ENCODE measurements around the gene PTPRN2. TPM values are rescaled to one million over a fixed set of nuclear protein-coding genes. Genes with fewer than 3 reads are reported as not detected.
"Not testable (repeated sequence)": the region's sequence is repeated elsewhere in the genome, so short reads cannot be mapped to it uniquely, and the experiment has no call there.

PTPRN2 gene
- total RNA-seq, 1 experiment from 2014 or later, result 1.2 TPM

DNA sequence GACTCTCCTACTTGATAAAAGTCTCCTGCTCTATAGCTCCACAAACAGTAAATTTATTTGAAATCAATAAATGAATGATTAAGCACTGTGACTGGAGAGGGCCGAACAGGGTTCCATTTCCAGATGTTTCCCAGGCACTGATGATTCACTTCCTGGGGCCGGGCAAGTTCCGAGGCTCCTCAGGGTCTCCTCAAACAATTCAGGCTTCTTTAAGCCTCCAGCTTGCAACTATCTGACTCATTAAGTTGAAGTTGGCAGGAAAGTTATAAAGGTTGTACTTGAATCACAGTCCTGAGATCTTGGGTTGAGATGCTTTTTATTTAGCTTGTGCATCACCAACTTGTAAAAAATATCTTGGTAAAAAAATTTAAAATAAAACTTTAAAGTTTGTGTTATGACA is 637.9 kb downstream of the PTPRN2 start:
- H3K4me3 ChIP-seq, result no peak overlapping the region
- H3K9me3 ChIP-seq (replicated peaks), result peaks cover 5% of the 10 kb centered on the region
- no peak overlapping the region for H3K27ac ChIP-seq
- no peaks in the 10 kb centered on the region for H3K4me1 ChIP-seq (replicated peaks)
- no peaks in the 10 kb centered on the region for H3K27me3 ChIP-seq (replicated peaks)
- DNase-seq (ENCODE audit: low read depth in 1 of 2, low spot score in 2 of 2), result no peak
- no peaks in the 10 kb centered on the region for H3K36me3 ChIP-seq

DNA sequence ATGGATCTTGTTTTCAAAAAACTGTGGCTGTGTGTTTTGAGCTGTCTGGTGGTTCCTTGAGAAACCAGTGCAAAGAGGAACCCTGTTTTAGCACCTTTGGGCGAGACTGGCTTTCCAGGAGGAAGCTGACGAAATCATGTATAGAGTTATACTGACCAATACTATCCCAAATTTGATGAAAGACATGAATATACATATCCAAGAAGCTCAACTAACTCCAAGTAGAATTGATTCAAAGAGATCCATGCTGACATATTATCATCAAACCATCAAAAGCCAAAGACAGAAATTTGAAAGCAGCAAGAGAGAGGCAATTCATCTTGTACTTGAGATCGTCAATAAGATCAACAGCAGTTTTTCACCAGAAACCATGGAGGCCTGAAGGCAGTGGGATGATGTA is 640.1 kb downstream of the PTPRN2 start:
- DNase-seq (ENCODE audit: low read depth in 1 of 2, low spot score in 2 of 2), result no peak
- H3K36me3 ChIP-seq, result no peaks in the 10 kb centered on the region
- no peaks in the 10 kb centered on the region for H3K27me3 ChIP-seq (replicated peaks)
- H3K27ac ChIP-seq, result no peak overlapping the region
- H3K9me3 ChIP-seq (replicated peaks), result peaks cover 14% of the 10 kb centered on the region
- H3K4me1 ChIP-seq (replicated peaks), result no peaks in the 10 kb centered on the region
- no peak overlapping the region for H3K4me3 ChIP-seq

DNA sequence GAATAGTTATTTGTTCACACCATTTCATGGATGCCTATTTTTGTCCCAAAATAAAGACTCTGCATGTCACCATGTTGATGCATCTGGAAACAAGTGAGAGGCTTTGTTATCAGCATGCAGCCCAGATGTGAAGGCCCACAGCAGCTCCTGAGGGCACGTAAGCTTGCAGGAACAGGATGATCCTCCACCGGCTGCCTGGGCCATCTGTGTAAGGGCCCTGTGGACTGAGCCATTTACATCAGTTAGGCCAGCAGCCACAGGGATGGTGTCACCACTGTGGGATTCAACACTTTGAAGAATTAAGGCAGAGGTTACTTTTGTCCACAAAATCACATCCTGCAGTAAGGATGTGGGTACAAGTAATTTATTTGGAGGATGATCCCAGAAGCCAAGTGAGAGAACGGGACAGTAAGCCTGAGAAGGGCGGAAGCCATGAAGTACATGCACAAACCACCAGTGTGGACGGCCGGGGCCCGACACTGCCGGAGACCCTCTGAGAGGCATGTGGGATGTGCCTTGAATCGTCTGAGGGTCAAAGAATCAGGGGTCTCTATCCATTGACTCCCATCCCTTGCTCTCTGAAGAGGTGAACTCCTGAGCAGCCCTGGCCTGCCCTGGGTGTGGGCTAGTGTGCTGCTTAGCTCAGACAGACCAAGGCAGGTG is 641.1 kb downstream of the PTPRN2 start:
- H3K27me3 ChIP-seq (replicated peaks), result no peaks in the 10 kb centered on the region
- H3K36me3 ChIP-seq, result no peaks in the 10 kb centered on the region
- H3K4me1 ChIP-seq (replicated peaks), result no peaks in the 10 kb centered on the region
- no peak overlapping the region for H3K27ac ChIP-seq
- DNase-seq (ENCODE audit: low read depth in 1 of 2, low spot score in 2 of 2), result no peak
- no peak overlapping the region for H3K4me3 ChIP-seq
- H3K9me3 ChIP-seq (replicated peaks), result peaks cover 14% of the 10 kb centered on the region

DNA sequence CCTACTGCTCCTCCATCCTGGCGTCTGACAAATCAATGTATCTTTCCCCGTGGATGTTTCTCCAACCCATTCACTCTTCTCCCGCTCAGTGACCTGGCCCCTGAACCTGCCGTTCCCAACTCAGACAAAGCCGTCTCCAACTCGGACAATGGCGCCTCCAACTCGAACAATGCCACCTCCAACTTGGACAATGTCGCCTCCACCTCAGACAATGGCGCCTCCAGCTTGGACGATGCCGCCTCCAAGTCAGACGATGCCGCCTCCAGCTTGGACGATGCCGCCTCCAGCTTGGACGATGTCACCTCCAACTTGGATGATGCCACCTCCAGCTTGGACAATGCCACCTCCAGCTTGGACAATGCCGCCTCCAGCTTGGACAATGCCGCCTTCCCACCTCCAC is 642.2 kb downstream of the PTPRN2 start:
- no peaks in the 10 kb centered on the region for H3K4me1 ChIP-seq (replicated peaks)
- no peak overlapping the region for H3K4me3 ChIP-seq
- H3K36me3 ChIP-seq, result no peaks in the 10 kb centered on the region
- no peak overlapping the region for H3K27ac ChIP-seq
- H3K9me3 ChIP-seq (replicated peaks), result peaks cover 14% of the 10 kb centered on the region
- DNase-seq (ENCODE audit: low read depth in 1 of 2, low spot score in 2 of 2), result no peak
- H3K27me3 ChIP-seq (replicated peaks), result no peaks in the 10 kb centered on the region

DNA sequence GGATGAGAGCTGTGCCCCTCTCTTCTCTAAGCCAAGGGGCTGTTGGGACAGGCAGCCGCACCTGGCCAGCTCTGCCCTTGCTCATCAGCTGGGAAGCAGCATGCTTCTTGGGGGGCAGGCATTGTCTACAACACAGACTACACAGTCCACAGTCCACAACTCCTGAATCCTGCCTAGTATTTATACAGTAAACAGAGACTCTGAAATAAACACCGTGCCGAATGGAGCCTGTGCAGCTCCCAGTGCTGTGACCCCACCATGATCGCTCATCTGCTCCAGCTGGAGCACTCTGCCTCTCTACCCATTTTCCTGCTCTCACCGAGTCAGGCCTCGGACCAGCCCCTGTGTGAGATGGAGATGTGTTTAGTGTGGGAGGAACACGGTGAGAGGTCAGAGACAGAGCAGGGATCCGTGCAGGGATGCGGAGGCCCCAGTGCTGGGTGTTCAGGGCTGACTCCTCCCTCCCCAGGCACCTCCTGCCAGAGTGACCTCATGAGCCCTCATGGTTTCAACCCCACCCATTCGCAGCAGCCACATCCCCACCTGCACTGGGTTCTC is 642.8 kb downstream of the PTPRN2 start:
- Histone ChIP-seq H3K36me3 (no peaks in the 10 kb centered on the region), H3K27me3 (replicated peaks) (no peaks in the 10 kb centered on the region), H3K4me1 (replicated peaks) (no peaks in the 10 kb centered on the region), H3K4me3 (no peak overlapping the region), H3K27ac (no peak overlapping the region), H3K9me3 (replicated peaks) (peaks cover 14% of the 10 kb centered on the region)
- DNase-seq (ENCODE audit: low read depth in 1 of 2, low spot score in 2 of 2), result no peak

DNA sequence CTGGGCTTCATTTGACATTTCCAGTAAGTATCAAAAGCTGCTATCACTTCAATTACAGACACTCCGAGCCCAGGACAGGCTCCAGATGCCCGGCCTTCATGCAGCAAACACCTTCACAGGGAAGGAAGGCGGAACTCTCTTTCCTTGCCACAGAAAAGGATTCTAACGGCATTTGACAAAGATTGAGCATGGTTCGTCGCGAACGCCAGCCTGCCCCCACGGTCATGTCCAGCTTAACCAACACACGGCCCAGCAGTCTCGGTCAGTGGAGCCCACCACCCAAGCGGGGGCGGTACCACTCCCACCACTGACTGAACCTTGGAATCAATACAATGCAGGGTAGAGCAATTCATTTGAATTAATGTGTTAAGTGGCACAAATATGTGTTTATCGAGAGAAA is 643.6 kb downstream of the PTPRN2 start:
- Histone ChIP-seq H3K4me3 (no peak overlapping the region), H3K27me3 (replicated peaks) (no peaks in the 10 kb centered on the region), H3K9me3 (replicated peaks) (peaks cover 14% of the 10 kb centered on the region), H3K4me1 (replicated peaks) (no peaks in the 10 kb centered on the region), H3K36me3 (no peaks in the 10 kb centered on the region), H3K27ac (no peak overlapping the region)
- DNase-seq (ENCODE audit: low read depth in 1 of 2, low spot score in 2 of 2), result no peak

DNA sequence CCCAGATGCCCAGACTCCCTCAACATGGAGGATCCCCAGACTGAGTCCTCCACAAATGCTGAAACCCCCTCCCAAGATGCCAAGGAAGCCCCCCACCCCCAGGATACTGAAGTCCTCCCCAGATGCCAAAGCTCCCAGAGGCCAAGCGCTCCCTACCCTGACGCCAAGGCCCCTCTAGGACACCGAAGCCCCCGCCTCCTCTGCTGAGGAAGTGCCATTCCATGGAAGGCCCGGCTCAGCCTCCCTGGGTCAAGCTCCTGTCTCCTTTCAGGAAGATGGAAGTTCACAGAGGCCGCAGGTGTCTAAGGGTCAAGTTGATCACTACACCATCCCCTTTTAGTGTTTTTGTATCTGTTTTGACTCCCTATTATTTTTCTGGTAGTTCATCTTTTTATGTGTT is 644.1 kb downstream of the PTPRN2 start:
- no peak overlapping the region for H3K27ac ChIP-seq
- peaks cover 14% of the 10 kb centered on the region for H3K9me3 ChIP-seq (replicated peaks)
- H3K36me3 ChIP-seq, result no peaks in the 10 kb centered on the region
- no peak for DNase-seq (ENCODE audit: low read depth in 1 of 2, low spot score in 2 of 2)
- H3K4me3 ChIP-seq, result no peak overlapping the region
- H3K4me1 ChIP-seq (replicated peaks), result no peaks in the 10 kb centered on the region
- H3K27me3 ChIP-seq (replicated peaks), result no peaks in the 10 kb centered on the region

DNA sequence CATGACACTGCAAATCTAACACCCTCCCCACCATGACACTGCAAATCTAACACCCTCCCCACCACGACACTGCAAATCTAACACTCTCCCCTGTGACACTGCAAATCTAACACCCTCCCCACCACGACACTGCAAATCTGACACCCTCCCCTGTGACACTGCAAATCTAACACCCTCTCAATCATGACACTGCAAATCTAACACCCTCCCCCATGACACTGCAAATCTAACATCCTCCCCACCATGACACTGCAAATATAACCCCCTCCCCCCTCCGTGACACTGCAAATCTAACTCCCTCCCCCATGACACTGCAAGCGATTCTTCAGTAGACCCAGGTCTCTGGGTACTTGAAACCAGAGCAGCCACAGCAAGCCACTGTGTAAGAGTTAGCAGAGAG is 646.4 kb downstream of the PTPRN2 start:
- H3K27me3 ChIP-seq (replicated peaks), result no peaks in the 10 kb centered on the region
- no peaks in the 10 kb centered on the region for H3K36me3 ChIP-seq
- H3K4me3 ChIP-seq, result no peak overlapping the region
- no peak overlapping the region for H3K27ac ChIP-seq
- no peak for DNase-seq (ENCODE audit: low read depth in 1 of 2, low spot score in 2 of 2)
- H3K9me3 ChIP-seq (replicated peaks), result peaks cover 12% of the 10 kb centered on the region
- no peaks in the 10 kb centered on the region for H3K4me1 ChIP-seq (replicated peaks)

DNA sequence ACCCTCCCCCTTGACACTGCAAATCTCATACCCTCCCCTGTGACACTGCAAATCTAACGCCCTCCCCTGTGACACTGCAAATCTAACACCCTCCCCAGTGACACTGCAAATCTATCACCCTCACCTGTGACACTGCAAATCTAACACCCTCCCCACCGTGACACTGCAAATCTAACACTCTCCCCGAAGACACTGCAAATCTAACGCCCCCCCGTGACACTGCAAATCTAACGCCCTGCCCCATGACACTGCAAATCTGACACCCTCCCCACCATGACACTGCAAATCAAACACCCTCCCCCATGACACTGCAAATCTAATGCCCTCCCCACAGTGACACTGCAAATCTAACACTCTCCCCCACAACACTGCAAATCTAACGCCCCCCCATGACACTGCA is 647.1 kb downstream of the PTPRN2 start:
- Histone ChIP-seq H3K36me3 (no peaks in the 10 kb centered on the region), H3K27me3 (replicated peaks) (no peaks in the 10 kb centered on the region), H3K4me3 (no peak overlapping the region), H3K27ac (no peak overlapping the region), H3K4me1 (replicated peaks) (no peaks in the 10 kb centered on the region), H3K9me3 (replicated peaks) (peaks cover 12% of the 10 kb centered on the region)
- no peak for DNase-seq (ENCODE audit: low read depth in 1 of 2, low spot score in 2 of 2)

DNA sequence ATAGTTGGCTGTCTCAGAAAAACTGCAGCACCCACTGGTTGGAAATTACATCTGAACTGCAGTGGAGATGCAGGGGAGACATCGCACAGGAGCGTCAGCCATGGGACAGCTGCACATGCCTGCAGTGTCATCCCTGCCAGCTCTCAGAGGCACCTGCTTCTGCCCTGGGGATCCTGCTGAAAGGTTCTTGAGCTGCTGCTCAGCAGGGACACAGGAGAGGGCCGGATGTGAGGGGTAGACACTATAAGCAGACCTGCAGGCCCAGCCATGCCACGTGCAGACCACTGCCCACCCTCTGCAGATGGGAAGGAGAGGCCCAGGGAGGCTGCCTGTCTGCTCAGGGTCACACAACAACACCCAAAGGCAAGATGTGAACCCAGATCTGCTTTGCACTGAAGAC is 649.4 kb downstream of the PTPRN2 start:
- Histone ChIP-seq H3K36me3 (no peaks in the 10 kb centered on the region), H3K27ac (no peak overlapping the region), H3K4me3 (no peak overlapping the region), H3K4me1 (replicated peaks) (no peaks in the 10 kb centered on the region), H3K27me3 (replicated peaks) (no peaks in the 10 kb centered on the region), H3K9me3 (replicated peaks) (peaks cover 5% of the 10 kb centered on the region; the same call in 1 of the 2 replicates)
- DNase-seq (ENCODE audit: low read depth in 1 of 2, low spot score in 2 of 2), result no peak

DNA sequence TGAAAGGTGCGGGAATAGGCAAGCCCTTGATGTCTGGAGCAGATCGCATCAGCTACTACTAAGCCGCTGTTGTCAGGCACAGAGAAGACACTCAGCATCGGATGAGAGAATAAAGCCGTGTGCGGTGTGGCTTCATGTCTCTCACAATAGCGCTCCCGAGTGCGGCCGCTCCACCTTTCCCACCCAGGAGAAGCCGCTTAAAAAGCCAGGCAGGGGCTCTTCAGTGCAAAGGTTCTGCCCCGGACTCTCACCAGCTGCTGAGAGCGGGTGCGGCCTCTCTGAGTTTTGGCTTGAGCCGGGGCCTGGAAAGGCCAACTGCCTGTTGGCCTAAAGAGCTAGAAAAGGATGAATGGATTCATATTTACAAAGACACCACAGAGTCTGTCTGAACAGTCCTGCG is 650.2 kb downstream of the PTPRN2 start:
- H3K9me3 ChIP-seq (replicated peaks), result peaks cover 5% of the 10 kb centered on the region

DNA sequence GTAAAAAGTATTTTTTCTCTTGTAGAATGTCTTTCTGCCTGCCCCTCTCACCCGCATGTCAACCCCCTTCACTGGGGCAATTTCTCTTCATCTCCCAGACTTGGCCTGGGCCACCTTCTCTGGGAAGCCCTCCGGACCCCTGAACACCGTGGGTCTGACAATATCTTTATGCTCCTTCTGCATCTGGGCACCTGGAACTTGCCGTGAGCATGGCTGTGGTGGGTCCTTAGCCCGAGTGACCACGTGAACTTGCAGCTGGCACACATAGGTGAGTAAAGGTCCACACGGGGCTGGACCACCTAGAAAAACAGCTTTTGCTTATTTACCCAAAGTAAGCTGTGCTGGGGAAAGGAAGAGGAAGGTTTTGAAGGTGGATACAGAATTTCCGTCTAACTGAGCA is 650.6 kb downstream of the PTPRN2 start:
- H3K4me1 ChIP-seq (replicated peaks), result no peaks in the 10 kb centered on the region
- no peak overlapping the region for H3K4me3 ChIP-seq
- no peak for DNase-seq (ENCODE audit: low read depth in 1 of 2, low spot score in 2 of 2)
- H3K9me3 ChIP-seq (replicated peaks), result peaks cover 9% of the 10 kb centered on the region
- H3K27me3 ChIP-seq (replicated peaks), result no peaks in the 10 kb centered on the region
- no peaks in the 10 kb centered on the region for H3K36me3 ChIP-seq
- H3K27ac ChIP-seq, result no peak overlapping the region

More for the DNA sequence above, 650.2 kb downstream of the PTPRN2 start:
- H3K27me3 ChIP-seq (replicated peaks), result no peaks in the 10 kb centered on the region
- no peaks in the 10 kb centered on the region for H3K4me1 ChIP-seq (replicated peaks)
- H3K27ac ChIP-seq, result no peak overlapping the region
- DNase-seq (ENCODE audit: low read depth in 1 of 2, low spot score in 2 of 2), result no peak
- H3K36me3 ChIP-seq, result no peaks in the 10 kb centered on the region
- H3K4me3 ChIP-seq, result no peak overlapping the region

DNA sequence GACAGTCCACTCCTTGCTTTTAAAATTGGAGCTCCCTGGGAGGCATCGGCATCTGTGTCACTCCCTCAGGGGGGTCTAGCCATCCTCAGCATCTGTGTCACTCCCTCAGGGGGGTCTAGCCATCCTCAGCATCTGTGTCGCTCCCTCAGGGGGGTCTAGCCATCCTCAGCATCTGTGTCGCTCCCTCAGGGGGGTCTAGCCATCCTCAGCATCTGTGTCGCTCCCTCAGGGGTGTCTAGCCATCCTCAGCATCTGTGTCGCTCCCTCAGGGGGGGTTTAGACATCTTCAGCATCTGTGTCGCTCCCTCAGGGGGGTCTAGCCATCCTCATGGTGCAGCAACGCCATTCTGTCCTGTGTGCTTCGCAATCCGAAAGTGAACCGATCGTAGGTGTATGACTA is 651.9 kb downstream of the PTPRN2 start:
- not testable (repeated sequence) for H3K27me3 ChIP-seq (replicated peaks); H3K4me1 ChIP-seq (replicated peaks); DNase-seq (ENCODE audit: low read depth in 1 of 2, low spot score in 2 of 2); H3K27ac ChIP-seq; H3K36me3 ChIP-seq; H3K4me3 ChIP-seq
- peaks cover 17% of the 10 kb centered on the region for H3K9me3 ChIP-seq (replicated peaks)

DNA sequence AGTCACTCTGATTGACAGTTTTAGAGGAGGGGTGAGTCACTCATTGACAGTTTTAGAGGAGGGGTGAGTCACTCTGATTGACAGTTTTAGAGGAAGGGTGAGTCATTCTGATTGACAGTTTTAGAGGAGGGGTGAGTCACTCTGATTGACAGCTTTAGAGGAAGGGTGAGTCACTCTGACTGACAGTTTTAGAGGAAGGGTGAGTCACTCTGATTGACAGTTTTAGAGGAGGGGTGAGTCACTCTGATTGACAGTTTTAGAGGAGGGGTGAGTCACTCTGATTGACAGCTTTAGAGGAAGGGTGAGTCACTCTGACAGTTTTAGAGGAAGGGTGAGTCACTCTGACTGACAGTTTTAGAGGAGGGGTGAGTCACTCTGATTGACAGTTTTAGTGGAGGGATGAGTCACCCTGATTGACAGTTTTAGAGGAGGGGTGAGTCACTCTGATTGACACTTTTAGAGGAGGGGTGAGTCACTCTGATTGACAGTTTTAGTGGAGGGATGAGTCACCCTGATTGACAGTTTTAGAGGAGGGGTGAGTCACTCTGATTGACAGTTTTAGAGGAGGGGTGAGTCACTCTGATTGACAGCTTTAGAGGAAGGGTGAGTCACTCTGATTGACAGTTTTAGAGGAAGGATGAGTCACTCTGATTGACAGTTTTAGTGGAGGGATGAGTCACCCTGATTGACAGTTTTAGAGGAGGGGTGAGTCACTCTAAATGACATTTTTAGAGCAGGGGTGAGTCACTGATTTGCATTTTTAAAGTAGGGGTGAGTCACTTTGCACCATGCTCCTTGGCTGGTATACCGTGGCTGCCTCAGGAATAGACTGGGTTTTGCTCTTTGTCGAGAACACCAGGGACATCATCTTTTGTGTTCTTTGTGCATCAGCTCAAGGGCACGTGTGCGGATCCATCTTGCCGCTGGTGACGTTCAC is 654.1 kb downstream of the PTPRN2 start:
- H3K36me3 ChIP-seq; DNase-seq (ENCODE audit: low read depth in 1 of 2, low spot score in 2 of 2); H3K4me3 ChIP-seq; H3K27me3 ChIP-seq (replicated peaks); H3K27ac ChIP-seq; H3K4me1 ChIP-seq (replicated peaks): not testable (repeated sequence)
- peaks cover 17% of the 10 kb centered on the region for H3K9me3 ChIP-seq (replicated peaks)
